ENCODE results near the gene DUSP12. TPM values are rescaled to one million over a fixed set of nuclear protein-coding genes. Genes with fewer than 3 reads are reported as not detected.

The DUSP12 gene
- total RNA-seq, 1 experiment from 2014 or later: 29.4 TPM

DNA sequence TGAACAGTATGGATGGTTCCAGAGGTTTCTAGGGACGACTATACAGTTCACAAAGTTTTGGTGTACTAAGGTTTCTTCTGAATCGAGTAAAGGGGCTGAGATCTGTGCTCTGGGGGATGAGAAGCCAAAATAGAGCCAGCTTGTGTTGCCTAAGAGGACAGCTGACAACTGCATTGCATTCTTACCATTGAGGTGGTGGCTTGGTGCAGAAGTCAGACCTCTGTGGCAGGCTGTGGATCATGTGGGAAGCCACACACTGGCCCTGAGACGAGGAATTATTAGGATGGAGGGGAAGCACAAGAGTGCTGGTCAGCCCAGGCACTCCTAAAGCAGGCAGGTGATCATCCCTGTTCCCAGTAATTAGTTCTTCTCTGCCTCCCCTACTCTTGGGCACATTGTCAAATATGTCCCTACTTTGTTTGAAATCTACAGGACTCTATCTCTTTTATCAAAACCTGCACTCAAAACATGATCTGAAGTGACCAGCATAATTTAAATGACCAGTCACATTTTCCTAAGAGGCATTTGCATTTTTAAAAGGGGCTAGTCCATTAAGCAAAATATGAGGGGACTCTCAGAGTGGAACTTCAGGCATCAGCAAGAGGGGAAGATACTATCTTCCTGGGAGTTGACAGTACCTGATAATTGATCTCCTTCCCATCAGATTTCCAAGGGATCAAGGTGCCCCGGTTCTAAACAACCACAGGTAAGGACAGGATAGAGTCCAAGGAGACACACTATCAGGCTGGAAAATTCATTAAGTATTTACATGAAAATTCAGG is 28.4 kb upstream of the DUSP12 start, which contains the start of gene FCRLB:
TSS of gene FCRLB (plus strand) at position 589 of the 782 bp plus-strand sequence. CDS start 1,129 bp downstream, outside the sequence.
- H3K4me1 Mint-ChIP-seq: peaks cover 9% of the 10 kb centered on the region; the same call in 1 of the 2 replicates
- H3K36me3 Mint-ChIP-seq: no peaks in the 10 kb centered on the region
- H3K4me3 Mint-ChIP-seq: no peak within 1 kb of the TSS
- TF ChIP-seq, protein P1, sequence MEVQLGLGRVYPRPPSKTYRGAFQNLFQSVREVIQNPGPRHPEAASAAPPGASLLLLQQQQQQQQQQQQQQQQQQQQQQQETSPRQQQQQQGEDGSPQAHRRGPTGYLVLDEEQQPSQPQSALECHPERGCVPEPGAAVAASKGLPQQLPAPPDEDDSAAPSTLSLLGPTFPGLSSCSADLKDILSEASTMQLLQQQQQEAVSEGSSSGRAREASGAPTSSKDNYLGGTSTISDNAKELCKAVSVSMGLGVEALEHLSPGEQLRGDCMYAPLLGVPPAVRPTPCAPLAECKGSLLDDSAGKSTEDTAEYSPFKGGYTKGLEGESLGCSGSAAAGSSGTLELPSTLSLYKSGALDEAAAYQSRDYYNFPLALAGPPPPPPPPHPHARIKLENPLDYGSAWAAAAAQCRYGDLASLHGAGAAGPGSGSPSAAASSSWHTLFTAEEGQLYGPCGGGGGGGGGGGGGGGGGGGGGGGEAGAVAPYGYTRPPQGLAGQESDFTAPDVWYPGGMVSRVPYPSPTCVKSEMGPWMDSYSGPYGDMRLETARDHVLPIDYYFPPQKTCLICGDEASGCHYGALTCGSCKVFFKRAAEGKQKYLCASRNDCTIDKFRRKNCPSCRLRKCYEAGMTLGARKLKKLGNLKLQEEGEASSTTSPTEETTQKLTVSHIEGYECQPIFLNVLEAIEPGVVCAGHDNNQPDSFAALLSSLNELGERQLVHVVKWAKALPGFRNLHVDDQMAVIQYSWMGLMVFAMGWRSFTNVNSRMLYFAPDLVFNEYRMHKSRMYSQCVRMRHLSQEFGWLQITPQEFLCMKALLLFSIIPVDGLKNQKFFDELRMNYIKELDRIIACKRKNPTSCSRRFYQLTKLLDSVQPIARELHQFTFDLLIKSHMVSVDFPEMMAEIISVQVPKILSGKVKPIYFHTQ (CRISPR knock-in tag; IDR thresholded peaks at IDR 0.05): no peak
- TF ChIP-seq, protein P2, sequence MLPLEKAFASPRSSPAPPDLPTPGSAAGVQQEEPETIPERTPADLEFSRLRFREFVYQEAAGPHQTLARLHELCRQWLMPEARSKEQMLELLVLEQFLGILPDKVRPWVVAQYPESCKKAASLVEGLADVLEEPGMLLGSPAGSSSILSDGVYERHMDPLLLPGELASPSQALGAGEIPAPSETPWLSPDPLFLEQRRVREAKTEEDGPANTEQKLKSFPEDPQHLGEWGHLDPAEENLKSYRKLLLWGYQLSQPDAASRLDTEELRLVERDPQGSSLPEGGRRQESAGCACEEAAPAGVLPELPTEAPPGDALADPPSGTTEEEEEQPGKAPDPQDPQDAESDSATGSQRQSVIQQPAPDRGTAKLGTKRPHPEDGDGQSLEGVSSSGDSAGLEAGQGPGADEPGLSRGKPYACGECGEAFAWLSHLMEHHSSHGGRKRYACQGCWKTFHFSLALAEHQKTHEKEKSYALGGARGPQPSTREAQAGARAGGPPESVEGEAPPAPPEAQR (CRISPR knock-in tag; IDR thresholded peaks at IDR 0.05): no peak
- TF ChIP-seq FOXP1 (CRISPR knock-in tag; IDR thresholded peaks at IDR 0.05; ENCODE audit: borderline replicate concordance) (no peak), OVOL2 (CRISPR knock-in tag; IDR thresholded peaks at IDR 0.05; ENCODE audit: borderline replicate concordance) (no peak), GTF2I (CRISPR knock-in tag; conservative IDR thresholded peaks at IDR 0.05) (no peak)
- TF ChIP-seq, protein P3, sequence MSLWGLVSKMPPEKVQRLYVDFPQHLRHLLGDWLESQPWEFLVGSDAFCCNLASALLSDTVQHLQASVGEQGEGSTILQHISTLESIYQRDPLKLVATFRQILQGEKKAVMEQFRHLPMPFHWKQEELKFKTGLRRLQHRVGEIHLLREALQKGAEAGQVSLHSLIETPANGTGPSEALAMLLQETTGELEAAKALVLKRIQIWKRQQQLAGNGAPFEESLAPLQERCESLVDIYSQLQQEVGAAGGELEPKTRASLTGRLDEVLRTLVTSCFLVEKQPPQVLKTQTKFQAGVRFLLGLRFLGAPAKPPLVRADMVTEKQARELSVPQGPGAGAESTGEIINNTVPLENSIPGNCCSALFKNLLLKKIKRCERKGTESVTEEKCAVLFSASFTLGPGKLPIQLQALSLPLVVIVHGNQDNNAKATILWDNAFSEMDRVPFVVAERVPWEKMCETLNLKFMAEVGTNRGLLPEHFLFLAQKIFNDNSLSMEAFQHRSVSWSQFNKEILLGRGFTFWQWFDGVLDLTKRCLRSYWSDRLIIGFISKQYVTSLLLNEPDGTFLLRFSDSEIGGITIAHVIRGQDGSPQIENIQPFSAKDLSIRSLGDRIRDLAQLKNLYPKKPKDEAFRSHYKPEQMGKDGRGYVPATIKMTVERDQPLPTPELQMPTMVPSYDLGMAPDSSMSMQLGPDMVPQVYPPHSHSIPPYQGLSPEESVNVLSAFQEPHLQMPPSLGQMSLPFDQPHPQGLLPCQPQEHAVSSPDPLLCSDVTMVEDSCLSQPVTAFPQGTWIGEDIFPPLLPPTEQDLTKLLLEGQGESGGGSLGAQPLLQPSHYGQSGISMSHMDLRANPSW (CRISPR knock-in tag; conservative IDR thresholded peaks at IDR 0.05; ENCODE audit: low read depth): no peak
- TF ChIP-seq, protein P4, sequence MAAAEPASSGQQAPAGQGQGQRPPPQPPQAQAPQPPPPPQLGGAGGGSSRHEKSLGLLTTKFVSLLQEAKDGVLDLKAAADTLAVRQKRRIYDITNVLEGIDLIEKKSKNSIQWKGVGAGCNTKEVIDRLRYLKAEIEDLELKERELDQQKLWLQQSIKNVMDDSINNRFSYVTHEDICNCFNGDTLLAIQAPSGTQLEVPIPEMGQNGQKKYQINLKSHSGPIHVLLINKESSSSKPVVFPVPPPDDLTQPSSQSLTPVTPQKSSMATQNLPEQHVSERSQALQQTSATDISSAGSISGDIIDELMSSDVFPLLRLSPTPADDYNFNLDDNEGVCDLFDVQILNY (CRISPR knock-in tag; IDR thresholded peaks at IDR 0.05): no peak
- TF ChIP-seq, protein P5, sequence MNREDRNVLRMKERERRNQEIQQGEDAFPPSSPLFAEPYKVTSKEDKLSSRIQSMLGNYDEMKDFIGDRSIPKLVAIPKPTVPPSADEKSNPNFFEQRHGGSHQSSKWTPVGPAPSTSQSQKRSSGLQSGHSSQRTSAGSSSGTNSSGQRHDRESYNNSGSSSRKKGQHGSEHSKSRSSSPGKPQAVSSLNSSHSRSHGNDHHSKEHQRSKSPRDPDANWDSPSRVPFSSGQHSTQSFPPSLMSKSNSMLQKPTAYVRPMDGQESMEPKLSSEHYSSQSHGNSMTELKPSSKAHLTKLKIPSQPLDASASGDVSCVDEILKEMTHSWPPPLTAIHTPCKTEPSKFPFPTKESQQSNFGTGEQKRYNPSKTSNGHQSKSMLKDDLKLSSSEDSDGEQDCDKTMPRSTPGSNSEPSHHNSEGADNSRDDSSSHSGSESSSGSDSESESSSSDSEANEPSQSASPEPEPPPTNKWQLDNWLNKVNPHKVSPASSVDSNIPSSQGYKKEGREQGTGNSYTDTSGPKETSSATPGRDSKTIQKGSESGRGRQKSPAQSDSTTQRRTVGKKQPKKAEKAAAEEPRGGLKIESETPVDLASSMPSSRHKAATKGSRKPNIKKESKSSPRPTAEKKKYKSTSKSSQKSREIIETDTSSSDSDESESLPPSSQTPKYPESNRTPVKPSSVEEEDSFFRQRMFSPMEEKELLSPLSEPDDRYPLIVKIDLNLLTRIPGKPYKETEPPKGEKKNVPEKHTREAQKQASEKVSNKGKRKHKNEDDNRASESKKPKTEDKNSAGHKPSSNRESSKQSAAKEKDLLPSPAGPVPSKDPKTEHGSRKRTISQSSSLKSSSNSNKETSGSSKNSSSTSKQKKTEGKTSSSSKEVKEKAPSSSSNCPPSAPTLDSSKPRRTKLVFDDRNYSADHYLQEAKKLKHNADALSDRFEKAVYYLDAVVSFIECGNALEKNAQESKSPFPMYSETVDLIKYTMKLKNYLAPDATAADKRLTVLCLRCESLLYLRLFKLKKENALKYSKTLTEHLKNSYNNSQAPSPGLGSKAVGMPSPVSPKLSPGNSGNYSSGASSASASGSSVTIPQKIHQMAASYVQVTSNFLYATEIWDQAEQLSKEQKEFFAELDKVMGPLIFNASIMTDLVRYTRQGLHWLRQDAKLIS (CRISPR knock-in tag; IDR thresholded peaks at IDR 0.05; ENCODE audit: borderline replicate concordance): no peak
- ChIA-PET CTCF (no interaction called here), POLR2A (no interaction called here)
- ATAC-seq (no peak), DNase-seq (ENCODE audit: low spot score) (no peak)
- H3K9me3 Mint-ChIP-seq: no peaks in the 10 kb centered on the region
- peaks cover 47% of the 10 kb centered on the region for H3K27me3 Mint-ChIP-seq (ENCODE audit: low read depth)
- no peak within 1 kb of the TSS for H3K27ac Mint-ChIP-seq

DNA sequence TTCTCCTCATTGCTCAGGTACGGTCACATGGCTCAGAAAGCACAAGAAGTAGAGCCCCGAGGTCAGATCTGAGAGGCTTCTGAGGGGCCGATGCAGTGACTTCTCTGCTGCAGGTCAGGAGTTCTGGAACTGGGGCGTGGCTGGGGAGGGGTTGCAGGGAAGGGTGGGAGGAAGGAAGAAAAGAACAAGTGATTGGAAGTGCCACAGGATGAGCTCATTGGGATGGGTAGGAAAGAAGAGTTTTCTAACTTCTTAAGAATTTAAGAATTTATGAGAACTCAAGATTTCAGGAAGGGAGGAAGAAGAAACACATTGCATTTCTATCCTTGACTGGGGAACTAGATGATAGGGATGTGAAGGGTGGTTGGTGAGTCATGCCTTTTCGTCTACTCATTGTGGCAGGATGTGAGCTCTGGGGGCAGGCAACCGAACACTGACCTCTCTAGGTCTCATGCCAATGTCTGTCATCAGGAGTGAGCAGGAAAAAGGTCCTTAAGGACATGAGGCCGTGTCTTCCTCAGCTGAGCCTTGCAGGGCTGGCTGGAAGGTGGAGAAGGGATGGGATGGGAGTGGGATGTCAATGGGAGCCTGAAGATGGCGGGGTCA is 27.7 kb upstream of the DUSP12 start:
- Mint-ChIP-seq H3K9me3 (no peaks in the 10 kb centered on the region), H3K4me1 (peaks cover 9% of the 10 kb centered on the region; the same call in 1 of the 2 replicates), H3K27me3 (ENCODE audit: low read depth) (peaks cover 52% of the 10 kb centered on the region), H3K27ac (no peak overlapping the region), H3K36me3 (no peaks in the 10 kb centered on the region), H3K4me3 (no peak overlapping the region)
- POLR2A ChIA-PET: no interaction called here
- DNase-seq (ENCODE audit: low spot score) (no peak), ATAC-seq (no peak)
- TF ChIP-seq, protein P6, sequence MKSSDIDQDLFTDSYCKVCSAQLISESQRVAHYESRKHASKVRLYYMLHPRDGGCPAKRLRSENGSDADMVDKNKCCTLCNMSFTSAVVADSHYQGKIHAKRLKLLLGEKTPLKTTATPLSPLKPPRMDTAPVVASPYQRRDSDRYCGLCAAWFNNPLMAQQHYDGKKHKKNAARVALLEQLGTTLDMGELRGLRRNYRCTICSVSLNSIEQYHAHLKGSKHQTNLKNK (CRISPR knock-in tag; IDR thresholded peaks at IDR 0.05): no peak
- TF ChIP-seq TP53 (CRISPR knock-in tag; IDR thresholded peaks at IDR 0.05) (no peak), ZNF138 (CRISPR knock-in tag; conservative IDR thresholded peaks at IDR 0.05) (no peak), GRHL2 (CRISPR knock-in tag; IDR thresholded peaks at IDR 0.05; ENCODE audit: insufficient replicate concordance, severe bottlenecking) (no peak), TEAD4 (CRISPR knock-in tag; IDR thresholded peaks at IDR 0.05) (no peak), JAZF1 (CRISPR knock-in tag; IDR thresholded peaks at IDR 0.05) (no peak), GTF2I (CRISPR knock-in tag; conservative IDR thresholded peaks at IDR 0.05) (no peak)
- TF ChIP-seq, protein P5 (CRISPR knock-in tag; IDR thresholded peaks at IDR 0.05; ENCODE audit: borderline replicate concordance): no peak
- CTCF ChIA-PET: no interaction called here
